Cardiac septum (tissue), 1 donor: ENCODE measurements around the gene FAM114A2. TPM values are rescaled to one million over a fixed set of nuclear protein-coding genes. Genes with fewer than 3 reads are reported as not detected.
"Not testable (repeated sequence)": the region's sequence is repeated elsewhere in the genome, so short reads cannot be mapped to it uniquely, and the experiment has no call there.

Experiments used
- DNase-seq: peaks from one replicate; pipeline ENCODE4 v3.0.0-alpha.2; 2020; ENCODE audit warnings: low spot score
- intact Hi-C: fragments of 100-400 bp; cut with DNase I; formaldehyde crosslinking; loops from one replicate; pipeline ENCODE4 v1.14.0; 2022
- total RNA-seq: library from RNA; stranded (reverse); fragmentation: NEBNext Ultra II Directional; extraction: Animal tissue kit (Norgen Biotek cat#: 25700); gene quantifications from one replicate; pipeline ENCODE4 v1.2.1, GENCODE V29; 2021
- donor health status: DM: no; HTN: no; CAD: no.

The FAM114A2 gene
- total RNA-seq, 1 donor from 2014 or later: 37.6 TPM

DNA sequence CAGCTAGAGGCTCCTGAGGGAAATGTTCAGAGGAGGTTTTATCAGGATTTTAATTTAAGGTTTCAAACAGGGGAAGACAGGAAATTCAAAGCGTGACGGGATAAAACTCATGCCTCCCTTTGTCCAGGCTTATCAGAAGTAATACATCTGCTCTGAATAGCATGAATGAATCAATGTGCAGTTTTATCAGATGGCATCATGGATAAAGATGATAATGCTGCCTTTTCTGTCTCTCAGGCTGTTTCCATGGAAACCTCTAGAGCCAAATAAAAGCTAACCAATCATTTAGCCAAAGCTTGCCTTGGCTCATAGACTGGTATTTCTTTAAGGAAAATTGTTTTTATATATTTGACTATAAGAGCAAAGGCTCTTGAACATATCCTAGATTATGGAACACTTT, 16.5 kb upstream of the FAM114A2 start:
- intact Hi-C loops: no loop called here

DNA sequence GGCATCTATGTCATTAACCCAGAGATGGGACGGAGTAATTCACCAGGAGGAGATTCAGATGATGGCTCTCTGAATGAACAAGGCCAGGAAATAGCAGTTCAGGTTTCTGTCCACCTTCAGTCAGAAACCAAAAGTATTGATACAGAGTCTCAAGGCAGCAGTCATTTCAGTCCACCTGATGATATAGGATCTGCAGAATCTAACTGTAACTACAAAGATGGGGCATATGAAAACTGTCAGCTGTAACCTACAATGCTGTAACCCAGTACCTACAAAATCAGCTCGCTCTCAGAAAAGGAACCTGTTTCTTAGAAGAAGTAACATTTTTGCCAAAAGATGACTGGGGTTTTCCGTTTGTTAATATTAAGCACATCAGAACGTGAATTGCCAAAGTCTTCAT, 14.8 kb upstream of the FAM114A2 start:
- no peak for DNase-seq
- intact Hi-C loops: no loop called here

More for the DNA sequence above, 16.5 kb upstream of the FAM114A2 start:
- DNase-seq: no peak

DNA sequence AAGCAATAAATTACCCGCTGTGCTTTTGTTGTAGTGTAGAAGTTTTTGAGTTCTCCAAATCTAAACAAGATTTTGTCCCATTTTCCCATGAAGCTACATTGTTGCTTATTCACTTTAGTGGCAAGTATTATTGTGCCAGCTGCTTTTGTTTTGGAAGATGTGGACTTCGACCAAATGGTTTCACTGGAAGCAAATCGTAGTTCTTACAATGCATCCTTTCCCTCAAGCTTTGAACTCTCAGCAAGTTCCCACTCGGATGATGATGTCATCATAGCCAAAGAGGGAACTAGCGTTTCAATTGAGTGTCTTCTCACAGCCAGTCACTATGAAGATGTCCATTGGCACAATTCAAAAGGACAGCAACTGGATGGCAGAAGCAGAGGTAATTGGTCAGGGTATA, 10.9 kb upstream of the FAM114A2 start:
- intact Hi-C loops: no loop called here
- DNase-seq: no peak

DNA sequence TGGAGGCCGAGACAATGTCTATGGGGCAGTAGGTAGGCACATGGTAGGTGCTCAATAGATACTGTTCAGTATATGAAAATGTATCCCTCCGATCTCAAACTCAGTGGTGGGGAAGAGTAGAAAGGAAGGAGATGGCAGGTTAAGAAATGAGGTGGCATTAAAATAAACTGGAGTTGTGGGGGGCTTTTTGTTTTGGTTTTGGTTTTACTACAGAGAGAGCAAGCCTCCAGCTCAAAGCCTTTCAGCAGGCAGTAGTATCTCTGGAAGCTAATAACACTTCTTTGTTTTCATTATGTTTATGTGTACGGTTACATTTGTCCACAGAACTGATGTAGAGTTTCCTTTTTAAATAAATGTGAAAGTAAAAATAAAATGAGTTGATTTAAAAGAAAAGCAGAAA, 8.6 kb upstream of the FAM114A2 start:
- intact Hi-C loops: no loop called here

DNA sequence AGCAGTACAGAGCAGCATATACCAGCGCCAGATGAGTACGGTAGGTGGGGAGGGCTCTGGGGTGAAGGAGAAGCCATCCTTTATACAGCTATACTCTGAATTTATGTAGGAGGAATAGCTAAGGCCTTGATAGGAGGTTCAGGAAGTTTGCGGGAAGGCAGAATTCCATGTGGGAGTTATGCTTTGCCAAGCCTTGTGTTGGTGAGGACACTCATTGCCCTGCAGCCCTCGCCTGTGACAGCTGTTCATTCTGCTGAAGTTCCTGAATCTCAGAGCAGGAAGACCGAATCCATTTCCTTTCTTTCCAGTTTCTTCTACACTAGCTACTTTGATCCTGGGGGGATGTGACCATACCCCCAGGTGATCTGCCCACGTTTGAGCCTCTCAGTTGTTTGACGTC, 7.8 kb upstream of the FAM114A2 start:
- intact Hi-C loops: no loop called here

More for the DNA sequence above, 8.6 kb upstream of the FAM114A2 start:
- DNase-seq: no peak

DNA sequence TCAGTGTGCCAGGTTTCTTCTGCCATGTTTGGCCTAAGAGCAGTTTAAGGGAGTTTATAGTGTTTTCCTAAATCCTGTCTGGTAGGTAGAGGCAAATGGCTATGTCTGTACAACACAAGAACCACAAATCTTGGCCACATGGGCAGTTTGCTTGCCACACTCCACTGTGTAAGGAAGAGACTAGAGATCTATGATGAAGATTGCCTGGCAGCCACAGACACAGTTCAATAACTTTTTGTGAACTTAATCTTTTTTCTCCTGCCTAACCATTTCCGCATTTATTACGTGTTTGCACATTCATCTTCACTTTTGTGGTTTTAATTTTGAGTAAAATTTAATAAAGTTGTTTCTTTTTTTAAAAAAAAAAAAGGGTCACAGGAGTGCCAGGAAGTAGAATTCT, 5.9 kb upstream of the FAM114A2 start:
- DNase-seq: no peak
- intact Hi-C loops: no loop called here

More for the DNA sequence above, 7.8 kb upstream of the FAM114A2 start:
- no peak for DNase-seq

DNA sequence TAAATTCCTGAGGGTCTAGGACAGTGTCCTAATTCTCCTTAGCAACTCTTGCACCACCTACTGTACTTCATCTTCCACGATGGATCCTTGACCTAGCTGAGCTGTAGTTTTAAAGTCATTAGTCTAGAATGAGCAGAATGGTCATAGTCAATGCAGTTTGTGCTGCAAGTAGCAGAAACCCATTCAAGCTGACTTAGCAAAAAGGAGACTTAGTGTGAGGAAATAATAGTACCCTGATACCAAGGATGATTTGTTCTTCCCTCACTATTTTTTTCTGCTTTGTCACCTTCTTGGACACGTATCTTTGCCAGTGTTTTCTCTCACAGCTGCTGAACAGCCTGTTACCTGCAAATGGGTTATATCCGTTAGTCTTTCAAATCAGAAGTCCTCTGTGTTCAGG, 5.4 kb upstream of the FAM114A2 start:
- intact Hi-C loops: no loop called here
- no peak for DNase-seq

DNA sequence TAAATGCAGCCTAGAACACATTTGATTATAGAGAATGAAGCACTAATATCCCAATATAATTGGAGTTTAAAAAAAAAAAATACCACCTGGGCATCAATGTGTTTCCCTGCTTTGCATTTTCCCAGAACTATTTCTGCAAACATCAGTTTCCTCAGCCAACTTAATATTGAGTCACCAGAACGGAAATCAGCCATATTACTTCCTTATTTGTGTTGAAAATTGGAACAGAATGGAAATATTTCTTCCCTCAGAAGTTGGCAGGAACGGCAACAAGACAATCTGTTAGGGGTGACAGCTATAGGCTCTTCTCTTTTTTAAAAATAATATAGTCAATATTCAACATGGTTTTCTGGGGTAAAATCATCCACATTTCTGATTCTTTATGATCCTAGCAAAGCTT, 4.1 kb upstream of the FAM114A2 start:
- intact Hi-C loops: no loop called here
- DNase-seq: no peak

DNA sequence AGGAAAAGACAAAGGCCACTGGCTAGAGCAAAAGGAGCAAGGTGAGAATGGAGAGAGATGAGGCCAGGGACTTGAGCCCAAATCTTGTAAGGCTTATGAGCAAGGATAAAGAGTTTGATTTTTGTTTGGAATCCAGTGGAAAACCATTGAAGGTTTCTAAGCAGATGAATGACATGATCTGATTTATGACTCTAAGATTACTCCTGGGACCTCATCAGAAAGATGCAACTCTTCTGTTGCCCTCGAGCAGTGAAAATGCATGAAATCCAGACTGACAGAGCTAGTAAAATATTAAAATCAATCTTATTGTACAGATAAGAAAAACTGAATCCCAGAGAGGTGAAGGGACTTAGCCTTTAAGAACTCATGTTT, 734 bp upstream of the FAM114A2 start:
- intact Hi-C loops: no loop called here

DNA sequence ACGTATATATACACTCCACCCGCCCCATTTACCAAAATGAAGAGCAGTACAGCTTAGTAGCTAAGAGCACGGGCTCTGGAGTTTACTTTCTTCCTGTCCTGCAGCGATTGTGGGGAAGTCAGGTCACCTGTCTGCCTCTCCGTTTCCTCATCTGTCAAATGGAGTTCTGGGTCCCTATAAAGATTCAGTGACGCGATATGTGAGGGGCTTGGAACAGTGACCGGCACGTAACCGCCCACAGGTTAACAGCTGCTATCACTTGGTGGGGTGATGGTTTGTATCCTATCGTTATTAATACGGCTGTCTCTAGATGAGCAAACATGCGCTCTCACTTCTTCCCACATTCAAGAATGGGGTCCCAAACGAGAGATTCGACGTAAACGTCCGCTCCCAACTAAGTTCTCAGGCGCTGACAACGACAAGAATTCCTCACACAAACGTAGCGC, 426 bp downstream of the FAM114A2 start:
- intact Hi-C loops: no loop called here
- no peak for DNase-seq

More for the DNA sequence above, 734 bp upstream of the FAM114A2 start:
- DNase-seq: no peak

DNA sequence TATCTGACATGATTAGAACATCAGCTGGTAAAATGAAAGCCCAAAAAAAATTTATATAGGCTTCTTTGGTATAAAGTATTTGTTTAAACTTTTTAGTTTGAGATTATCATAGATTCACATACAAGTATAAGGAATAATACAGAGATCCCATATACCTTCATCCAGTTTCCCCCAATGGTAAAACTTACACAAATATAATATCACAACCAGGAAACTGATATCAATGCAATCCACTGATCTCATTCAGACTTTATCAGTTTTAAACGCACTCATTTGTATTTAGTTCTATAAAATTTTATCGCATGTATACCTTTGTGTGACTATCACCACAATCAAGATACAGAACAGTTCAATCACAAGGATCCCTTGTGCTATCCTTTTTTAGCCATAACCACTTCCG, 3.8 kb downstream of the FAM114A2 start:
- intact Hi-C loops: no loop called here
- no peak for DNase-seq

DNA sequence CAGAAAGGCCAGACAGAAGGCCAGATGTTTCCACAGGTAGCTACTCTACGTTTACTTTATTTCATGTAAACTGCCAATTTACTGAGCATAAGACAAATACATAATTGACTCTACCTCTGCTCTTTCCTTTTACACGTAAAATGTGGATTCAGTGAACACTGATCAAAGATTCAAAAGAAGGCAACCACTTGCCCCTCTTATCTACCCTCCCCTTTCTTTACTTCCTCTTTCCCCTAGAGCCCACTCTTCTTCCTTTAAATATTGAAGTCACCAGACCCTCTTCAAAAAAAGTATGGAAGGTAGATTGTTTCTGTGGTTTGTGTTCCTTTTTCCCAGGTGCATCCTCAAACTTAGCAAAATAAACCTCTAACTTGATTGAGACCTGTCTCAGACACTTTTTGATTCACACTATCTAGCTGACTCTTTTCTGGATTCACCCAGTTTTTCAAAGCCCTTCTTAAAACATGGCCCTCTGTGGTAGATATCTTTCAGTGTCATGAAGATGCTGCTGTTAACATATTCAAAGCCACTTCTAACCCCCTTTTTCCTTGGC, 6.7 kb downstream of the FAM114A2 start:
- intact Hi-C loops: no loop called here
- no peak for DNase-seq

DNA sequence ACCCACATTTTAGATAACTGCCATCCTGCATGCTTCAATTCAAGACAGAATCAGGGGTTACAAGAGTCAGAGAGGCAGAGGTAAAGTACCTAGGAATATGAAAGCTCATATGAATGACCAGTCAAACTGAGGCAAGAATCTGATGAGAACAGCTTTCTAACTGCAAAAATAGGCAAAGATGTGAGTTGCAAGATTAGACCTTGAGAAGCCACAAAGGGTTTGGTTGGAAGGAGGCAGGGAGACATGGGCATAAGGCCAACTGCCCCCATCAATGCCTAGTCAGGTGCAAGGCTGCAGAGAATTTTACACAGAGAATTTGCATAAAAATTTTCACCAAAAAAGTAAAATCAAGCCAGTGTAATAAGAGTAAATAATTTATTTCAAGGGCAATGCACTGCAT, 12.8 kb downstream of the FAM114A2 start:
- intact Hi-C loops: no loop called here
- no peak for DNase-seq

DNA sequence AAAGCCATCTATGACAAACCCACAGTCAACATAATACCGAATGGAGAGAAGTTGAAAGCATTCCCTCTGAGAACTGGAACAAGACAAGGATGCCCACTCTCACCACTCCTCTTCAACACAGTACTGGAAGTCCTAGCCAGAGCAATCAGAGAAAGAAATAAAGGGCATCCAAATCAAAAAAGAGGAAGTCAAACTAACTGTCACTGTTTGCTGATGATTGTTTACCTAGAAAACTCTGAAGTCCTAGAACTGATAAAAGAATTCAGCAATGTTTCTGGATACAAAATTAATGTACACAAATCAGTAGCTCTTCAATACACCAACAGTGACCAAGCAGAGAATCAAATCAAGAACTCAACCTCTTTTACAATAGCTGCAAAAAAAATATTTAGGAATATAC, 19.8 kb downstream of the FAM114A2 start:
- DNase-seq, intact Hi-C loops: not testable (repeated sequence)

DNA sequence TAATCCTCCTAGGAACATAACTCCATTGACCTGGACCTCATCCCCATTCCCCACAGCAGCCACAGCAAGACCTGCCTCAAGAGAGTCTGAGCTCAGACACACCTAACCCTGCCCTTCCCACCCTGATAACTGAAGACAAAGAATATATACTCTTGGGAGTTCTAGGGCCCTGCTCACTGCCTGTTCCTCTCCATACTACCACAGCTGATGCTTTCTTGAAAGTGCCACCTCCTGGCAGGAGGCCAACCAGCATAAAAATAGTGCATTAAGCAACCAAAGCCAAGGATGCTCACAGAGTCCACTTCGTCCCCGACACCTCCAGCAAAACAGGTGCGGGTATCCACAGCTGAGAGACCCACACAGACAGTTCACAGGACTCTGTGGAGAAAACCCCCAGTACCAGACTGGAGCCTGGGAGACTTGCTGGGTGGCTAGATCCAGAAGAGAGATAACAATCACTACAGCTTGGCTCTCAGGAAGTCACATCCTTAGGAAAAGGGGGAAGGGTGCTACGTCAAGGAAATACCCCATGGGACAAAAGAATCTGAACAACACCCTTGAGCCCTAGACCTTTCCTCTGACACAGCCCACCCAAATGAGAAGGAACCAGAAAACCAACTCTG, 23.5 kb downstream of the FAM114A2 start:
- DNase-seq: no peak
- intact Hi-C loops: no loop called here

DNA sequence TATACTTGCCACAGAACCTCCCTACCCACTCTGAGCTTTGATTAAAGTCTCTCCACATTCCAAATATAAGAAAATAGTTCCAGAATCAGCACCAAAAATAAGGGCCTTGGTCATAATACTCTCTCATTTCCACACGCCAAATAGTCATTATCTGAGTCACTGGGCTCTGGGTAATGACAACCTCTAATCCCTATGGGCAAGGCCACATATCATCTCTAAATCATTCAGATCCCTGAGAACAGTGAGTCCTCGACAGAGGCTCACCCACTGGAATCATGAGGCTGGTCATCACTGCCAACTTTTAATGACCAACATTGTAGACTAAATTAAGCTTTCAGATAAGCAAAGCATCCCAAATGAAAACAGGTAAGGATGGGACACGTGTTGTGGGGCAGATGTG, 28.1 kb downstream of the FAM114A2 start:
- intact Hi-C loops: no loop called here
- DNase-seq: no peak

DNA sequence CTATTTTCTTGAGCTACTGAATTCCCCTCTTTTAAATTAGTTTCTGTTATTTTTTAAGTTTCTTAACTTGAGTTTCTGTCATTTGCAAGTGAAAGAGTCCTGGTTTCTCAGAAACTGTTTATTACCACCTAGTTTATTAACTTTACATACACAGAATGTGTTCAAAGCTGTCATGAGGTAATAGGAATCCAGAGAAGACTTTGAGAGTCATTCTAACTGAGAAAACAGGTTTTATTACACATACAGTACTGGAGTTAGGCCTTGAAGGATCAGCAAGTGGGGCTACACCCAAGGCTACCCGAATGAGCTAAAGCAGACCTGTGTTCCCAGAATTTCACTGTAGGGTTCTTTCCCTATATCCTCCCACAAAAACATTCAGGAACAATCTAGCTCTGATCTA, 33.1 kb downstream of the FAM114A2 start:
- no peak for DNase-seq
- intact Hi-C loops: no loop called here

DNA sequence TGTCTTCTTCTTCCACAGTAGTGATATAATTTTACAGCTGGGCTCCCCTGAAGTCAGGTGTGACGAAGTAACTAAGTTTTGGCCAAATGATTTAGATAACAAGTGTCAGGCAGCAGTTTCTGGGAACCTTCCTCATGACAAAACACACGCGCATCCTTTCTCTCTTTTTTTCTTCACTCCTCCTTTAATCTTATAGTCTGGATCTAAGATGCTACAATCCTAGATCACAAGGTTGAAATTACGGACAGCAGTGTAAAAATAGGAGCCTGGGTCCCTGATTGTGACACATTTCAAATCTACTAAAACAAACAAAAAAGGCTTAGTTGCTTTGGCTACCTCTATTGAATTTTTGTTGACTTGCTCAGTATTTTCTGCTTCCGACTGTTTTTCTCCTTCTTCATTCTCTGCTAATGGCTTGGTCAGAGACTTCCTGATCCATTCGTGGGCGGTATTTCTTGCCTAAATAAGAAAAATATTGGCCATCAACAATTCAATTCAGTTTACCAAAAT, 36.1 kb downstream of the FAM114A2 start:
- no peak for DNase-seq
- intact Hi-C loops: no loop called here

DNA sequence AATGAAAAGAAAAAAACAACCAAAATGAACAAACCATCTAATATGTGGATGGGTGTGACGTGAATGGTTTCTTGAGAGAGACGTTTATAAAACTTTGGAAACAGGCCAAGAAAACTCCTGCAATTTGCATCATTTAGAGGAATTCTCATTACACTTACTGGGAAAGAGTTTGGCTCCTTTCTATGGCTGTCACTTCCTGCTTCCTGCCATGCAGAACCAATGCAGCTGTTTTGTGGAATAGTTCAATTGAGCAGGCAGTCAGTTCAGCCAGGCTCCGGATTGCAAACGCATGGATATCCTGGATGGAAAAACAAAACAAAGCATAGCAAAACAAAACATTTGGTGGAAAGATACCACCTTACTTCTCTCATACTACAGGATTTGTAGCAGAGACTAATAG, 36.6 kb downstream of the FAM114A2 start:
- intact Hi-C loops: no loop called here
- no peak for DNase-seq

DNA sequence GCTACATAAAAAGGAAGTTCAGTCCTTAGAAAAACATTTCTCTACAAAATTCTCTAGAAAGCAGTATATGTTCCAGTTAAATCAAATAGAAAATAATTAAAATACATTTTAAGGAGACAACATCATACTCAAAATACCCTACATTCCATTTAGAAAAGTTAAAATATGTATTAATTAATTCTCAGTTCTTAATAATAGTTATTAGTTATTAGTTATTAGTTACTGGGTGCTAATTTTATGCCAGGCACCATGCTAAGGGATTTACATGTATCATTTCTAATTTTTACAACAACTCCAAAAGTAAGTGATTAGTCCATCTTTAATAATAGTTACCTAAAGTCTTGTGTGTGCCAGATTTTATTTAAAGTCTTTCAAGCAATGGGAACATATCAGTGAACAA, 38.0 kb downstream of the FAM114A2 start:
- intact Hi-C loops: no loop called here
- no peak for DNase-seq

DNA sequence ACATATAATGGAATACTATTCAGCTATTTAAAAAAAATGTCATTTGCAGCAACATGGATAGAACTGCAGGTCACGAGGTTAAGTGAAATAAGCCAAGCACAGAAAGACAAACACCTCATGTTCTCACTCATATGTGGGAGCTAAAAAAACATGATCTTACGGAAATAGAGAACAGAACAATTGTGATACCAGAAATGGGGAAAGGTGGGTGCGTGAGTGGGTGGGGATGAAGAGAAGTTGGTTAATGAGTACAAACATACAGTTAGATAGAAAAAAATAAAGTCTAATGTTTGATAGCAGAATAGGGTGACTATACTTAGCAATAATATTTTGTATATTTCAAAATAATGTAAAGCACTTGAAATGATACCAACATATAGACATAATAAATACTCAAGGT, 38.7 kb downstream of the FAM114A2 start:
- DNase-seq: no peak
- intact Hi-C loops: no loop called here

DNA sequence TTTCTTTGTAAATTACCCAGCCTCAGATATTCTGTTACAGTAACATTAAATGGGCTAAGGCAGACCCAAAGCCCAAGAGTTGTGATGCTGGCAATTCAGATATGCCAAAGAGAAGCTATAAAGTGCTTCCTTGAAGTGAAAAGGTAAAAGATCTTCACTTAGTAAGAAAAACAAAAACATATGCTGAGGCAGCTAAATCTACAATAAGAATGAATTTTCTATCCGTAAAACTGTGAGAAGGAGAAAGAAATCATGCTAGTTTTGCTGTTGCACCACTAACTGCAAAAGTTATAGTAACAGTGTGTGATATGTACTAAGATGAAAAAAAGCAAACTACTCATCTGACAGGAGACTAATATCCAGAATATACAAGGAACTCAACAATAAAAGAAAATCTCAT, 39.9 kb downstream of the FAM114A2 start:
- DNase-seq: no peak
- intact Hi-C loops: no loop called here
